ENCODE data around the gene CATSPERE. TPM values are rescaled to one million over a fixed set of nuclear protein-coding genes. Genes with fewer than 3 reads are reported as not detected.

The CATSPERE gene
- total and polyA plus RNA-seq, 11 donors, result 0.07 to 1.2 (median 0.25) TPM

GRCh38 chr1:244448279-244449036 is 12.6 kb upstream of the CATSPERE start:
- 93 to 94% (median 93%) methylated on average over 5 of the region's 5 CpGs for WGBS, 4 donors
- no peak for DNase-seq
- no peak for TF ChIP-seq POLR2A (IDR thresholded peaks at IDR 0.05)
- TF ChIP-seq, protein P1, sequence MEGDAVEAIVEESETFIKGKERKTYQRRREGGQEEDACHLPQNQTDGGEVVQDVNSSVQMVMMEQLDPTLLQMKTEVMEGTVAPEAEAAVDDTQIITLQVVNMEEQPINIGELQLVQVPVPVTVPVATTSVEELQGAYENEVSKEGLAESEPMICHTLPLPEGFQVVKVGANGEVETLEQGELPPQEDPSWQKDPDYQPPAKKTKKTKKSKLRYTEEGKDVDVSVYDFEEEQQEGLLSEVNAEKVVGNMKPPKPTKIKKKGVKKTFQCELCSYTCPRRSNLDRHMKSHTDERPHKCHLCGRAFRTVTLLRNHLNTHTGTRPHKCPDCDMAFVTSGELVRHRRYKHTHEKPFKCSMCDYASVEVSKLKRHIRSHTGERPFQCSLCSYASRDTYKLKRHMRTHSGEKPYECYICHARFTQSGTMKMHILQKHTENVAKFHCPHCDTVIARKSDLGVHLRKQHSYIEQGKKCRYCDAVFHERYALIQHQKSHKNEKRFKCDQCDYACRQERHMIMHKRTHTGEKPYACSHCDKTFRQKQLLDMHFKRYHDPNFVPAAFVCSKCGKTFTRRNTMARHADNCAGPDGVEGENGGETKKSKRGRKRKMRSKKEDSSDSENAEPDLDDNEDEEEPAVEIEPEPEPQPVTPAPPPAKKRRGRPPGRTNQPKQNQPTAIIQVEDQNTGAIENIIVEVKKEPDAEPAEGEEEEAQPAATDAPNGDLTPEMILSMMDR (IDR thresholded peaks at IDR 0.05), result no peak
- Histone ChIP-seq H3K9me3 (no peaks in the 10 kb centered on the region), H3K27ac (peak overlapping the region in 1 of 12 donors; percentile 58), H3K4me1 (peaks cover 0 to 66% (median 27%) of the 10 kb centered on the region in 12 donors), H3K27me3 (no peaks in the 10 kb centered on the region), H3K36me3 (peaks cover 0 to 9% (median 0%) of the 10 kb centered on the region in 9 donors), H3K4me3 (no peak overlapping the region)
- intact Hi-C loops (cut with DNase I), result no loop called here
- no peak for ATAC-seq

DNA sequence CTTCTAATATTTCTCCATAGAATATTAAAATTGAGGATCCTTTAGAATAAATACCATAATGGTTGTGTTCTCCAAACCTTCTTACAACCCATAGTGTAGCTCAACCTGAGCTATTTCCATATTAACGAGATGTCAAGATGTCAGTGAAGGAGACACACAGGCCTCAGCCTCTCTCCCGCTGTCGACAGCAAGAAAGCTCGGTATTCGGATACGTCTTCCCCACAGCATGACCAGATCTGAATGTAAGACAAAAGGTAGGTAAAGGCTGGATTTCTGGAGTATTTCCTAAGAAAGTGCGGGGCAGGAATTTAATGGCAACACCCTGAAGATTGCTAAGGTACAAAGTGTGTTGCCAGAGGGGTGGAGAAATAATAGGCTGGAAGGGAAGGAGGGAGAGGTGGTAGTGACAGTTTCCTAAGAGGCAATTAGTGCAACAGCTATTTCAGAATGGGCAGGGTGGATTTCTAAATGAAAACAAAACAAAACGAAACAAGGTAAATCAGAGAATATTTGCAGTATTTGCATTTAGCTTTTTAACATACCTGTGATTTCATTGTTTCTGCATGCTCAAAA is 11.1 kb upstream of the CATSPERE start:
- H3K27ac ChIP-seq, result peak overlapping the region in 8 of 12 donors; percentile 90 to 97 (median 95)
- TF ChIP-seq, protein P1 (IDR thresholded peaks at IDR 0.05), result no peak
- no peak for TF ChIP-seq POLR2A (IDR thresholded peaks at IDR 0.05)
- H3K9me3 ChIP-seq, result no peaks in the 10 kb centered on the region
- H3K4me3 ChIP-seq, result peak overlapping the region in 10 of 12 donors; percentile 72 to 96 (median 92)
- ATAC-seq, result no peak
- WGBS, 4 donors, result 80 to 85% (median 82%) methylated on average over 8 of the region's 8 CpGs
- intact Hi-C loops (cut with DNase I), result loop anchor here in 7 of 10 donors (2.0 to 10.0 kb wide), 9 partner anchors 202 to 1195 kb away; partner anchors contain the start of genes DESI2 (in 6 of the 7), CEP170 (in 2 of the 7), HNRNPU (in 2 of the 7) and SDCCAG8 (in 2 of the 7)
- peaks cover 0 to 9% (median 0%) of the 10 kb centered on the region in 9 donors for H3K36me3 ChIP-seq
- H3K27me3 ChIP-seq, result no peaks in the 10 kb centered on the region
- peaks cover 0 to 61% (median 21%) of the 10 kb centered on the region in 12 donors for H3K4me1 ChIP-seq
- DNase-seq, result no peak

DNA sequence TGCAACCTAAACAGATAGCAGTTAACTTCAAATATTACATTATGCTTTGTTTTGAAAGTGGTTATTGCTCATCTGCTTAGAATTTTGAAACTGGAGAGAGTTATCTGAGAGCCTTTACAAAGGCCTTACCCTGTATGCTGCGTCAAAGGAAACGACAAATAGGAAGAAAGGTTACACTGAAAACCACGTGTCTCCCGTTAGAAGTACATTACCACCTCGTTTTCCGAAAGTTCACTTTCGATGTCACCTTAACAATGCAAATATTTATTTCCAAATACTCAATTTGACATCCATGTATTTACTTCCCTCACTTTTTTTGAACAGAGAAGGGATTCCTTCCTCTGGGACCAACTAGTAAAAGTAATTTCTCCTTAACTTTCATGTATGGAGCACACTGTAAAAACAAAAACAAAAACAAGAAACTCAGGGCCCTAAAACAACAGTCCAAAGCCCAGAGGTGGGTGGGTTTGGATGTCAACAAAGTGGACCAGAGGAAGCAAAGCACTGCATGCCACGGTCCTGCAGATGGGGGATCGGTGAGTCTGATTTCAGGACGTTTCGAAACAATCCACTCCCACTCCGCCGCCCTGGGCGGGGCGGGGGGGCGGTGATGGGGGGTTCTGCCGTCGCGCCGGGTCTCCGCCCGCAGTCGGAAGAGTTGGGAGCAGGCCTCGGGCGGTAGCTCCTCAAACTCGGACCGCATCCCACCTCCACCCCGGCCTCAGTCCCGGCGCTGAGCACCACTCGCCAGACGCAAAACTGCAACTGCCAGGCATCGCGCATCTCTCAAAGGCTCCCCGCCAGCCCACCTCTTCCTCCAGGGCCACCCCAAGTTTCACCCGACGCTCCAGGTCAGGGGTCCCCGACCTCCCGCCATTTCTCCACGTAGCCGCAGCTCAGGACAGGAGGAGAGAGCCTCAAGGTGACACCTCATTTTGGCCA is 10.2 kb upstream of the CATSPERE start:
- no peaks in the 10 kb centered on the region for H3K27me3 ChIP-seq
- H3K9me3 ChIP-seq, result no peaks in the 10 kb centered on the region
- intact Hi-C loops (cut with DNase I), result loop anchor here in 7 of 10 donors (2.0 to 10.0 kb wide), 9 partner anchors 201 to 1196 kb away; partner anchors contain the start of genes DESI2 (in 6 of the 7), CEP170 (in 2 of the 7), HNRNPU (in 2 of the 7) and SDCCAG8 (in 2 of the 7)
- peak overlapping the region; percentile 72 to 96 (median 92) for H3K4me3 ChIP-seq
- DNase-seq, result peak; percentile 56 to 79 (median 61)
- ATAC-seq, result peak; percentile 3 to 31 (median 10)
- 0 to 1% (median 1%) methylated on average over 33 to 41 of the region's 41 CpGs for WGBS, 4 donors
- no peak for TF ChIP-seq POLR2A (IDR thresholded peaks at IDR 0.05)
- TF ChIP-seq, protein P1 (IDR thresholded peaks at IDR 0.05), result no peak
- H3K4me1 ChIP-seq, result peaks cover 0 to 52% (median 14%) of the 10 kb centered on the region in 12 donors
- peak overlapping the region; percentile 63 to 97 (median 94) for H3K27ac ChIP-seq
- H3K36me3 ChIP-seq, result peaks cover 0 to 9% (median 0%) of the 10 kb centered on the region in 9 donors

All from heart left ventricle (tissue), 16 donors.